Measurements from ENCODE around the gene TOX4.

GRCh38 chr14:21454843-21455544 lies 22.0 kb upstream of the TOX4 start:
- TF ChIP-seq HDAC6 (IDR thresholded peaks at IDR 0.05; ENCODE audit: low read depth, low read length) (no peak), POLR2A (IDR thresholded peaks at IDR 0.05; ENCODE audit: control extremely low read depth in 1 of 2, low read depth in 2 of 2, low read length in 2 of 2) (no peak), NRF1 (IDR thresholded peaks at IDR 0.05; ENCODE audit: low read depth, low read length) (no peak), MAFK (IDR thresholded peaks at IDR 0.05; ENCODE audit: low read depth, low read length) (no peak), CTCF (IDR thresholded peaks at IDR 0.05; ENCODE audit: control extremely low read depth in 1 of 3, insufficient read depth in 1 of 3, low read depth in 1 of 3, low read length in 3 of 3) (no peak), SP1 (IDR thresholded peaks at IDR 0.05; ENCODE audit: low read depth, low read length) (no peak), ATF3 (IDR thresholded peaks at IDR 0.05; ENCODE audit: insufficient read depth, low read depth, low read length) (no peak), BCL11A (IDR thresholded peaks at IDR 0.05; ENCODE audit: low read depth in 2 of 2, low read length in 2 of 2) (no peak), POLR2AphosphoS5 (IDR thresholded peaks at IDR 0.05; ENCODE audit: low read depth, low read length) (no peak), BRCA1 (IDR thresholded peaks at IDR 0.05; ENCODE audit: low read depth, low read length) (no peak), TBP (IDR thresholded peaks at IDR 0.05; ENCODE audit: low read depth, low read length) (no peak), YY1 (IDR thresholded peaks at IDR 0.05; ENCODE audit: low read depth, low read length) (no peak)
